Measurements from ENCODE around the gene RASSF3. TPM values are rescaled to one million over a fixed set of nuclear protein-coding genes. Genes with fewer than 3 reads are reported as not detected.
A peak's percentile ranks its signal among the peaks of the same experiment; 100 is the strongest.

RASSF3 gene
- total RNA-seq, 2 experiments from 2014 or later = 118 to 127 TPM

- ATAC-seq (ENCODE audit: poor library complexity) = no peak
- Histone ChIP-seq H3K36me3 (ENCODE audit: insufficient read depth, low read length) (peaks cover 8% of the 10 kb centered on the region), H3K4me3 (ENCODE audit: low read length) (no peak overlapping the region), H3K27ac (ENCODE audit: low read depth in 1 of 2, low read length in 2 of 2) (peak overlapping the region; percentile 13 to 22), H3K4me1 (ENCODE audit: insufficient read depth, low read length) (peaks cover 93% of the 10 kb centered on the region), H3K9me3 (ENCODE audit: control insufficient read depth in 1 of 2, insufficient read depth in 1 of 2, low read length in 2 of 2) (no peaks in the 10 kb centered on the region), H3K27me3 (ENCODE audit: control insufficient read depth in 1 of 2, insufficient read depth in 2 of 2, low read length in 2 of 2) (no peaks in the 10 kb centered on the region)
- intact Hi-C loops (cut with DNase I, micrococcal nuclease) = loop anchor here in 1 of 2 experiments (5.0 kb wide), 1 partner anchor 41 kb away; no protein-coding TSS in a partner anchor
- POLR2A ChIA-PET = interaction anchor here (34.4 kb wide), 1 partner anchor 32 kb away, joined by 808 read pairs; no protein-coding TSS in a partner anchor
- DNase-seq = no peak
- Mint-ChIP-seq H3K36me3 (ENCODE audit: low read depth) (peaks cover 67% of the 10 kb centered on the region), H3K27ac (peak overlapping the region; percentile 93), H3K9me3 (no peaks in the 10 kb centered on the region), H3K4me1 (ENCODE audit: low read depth) (peaks cover 89% of the 10 kb centered on the region), H3K27me3 (no peaks in the 10 kb centered on the region), H3K4me3 (peak overlapping the region; percentile 67)
- TF ChIP-seq, protein P1, sequence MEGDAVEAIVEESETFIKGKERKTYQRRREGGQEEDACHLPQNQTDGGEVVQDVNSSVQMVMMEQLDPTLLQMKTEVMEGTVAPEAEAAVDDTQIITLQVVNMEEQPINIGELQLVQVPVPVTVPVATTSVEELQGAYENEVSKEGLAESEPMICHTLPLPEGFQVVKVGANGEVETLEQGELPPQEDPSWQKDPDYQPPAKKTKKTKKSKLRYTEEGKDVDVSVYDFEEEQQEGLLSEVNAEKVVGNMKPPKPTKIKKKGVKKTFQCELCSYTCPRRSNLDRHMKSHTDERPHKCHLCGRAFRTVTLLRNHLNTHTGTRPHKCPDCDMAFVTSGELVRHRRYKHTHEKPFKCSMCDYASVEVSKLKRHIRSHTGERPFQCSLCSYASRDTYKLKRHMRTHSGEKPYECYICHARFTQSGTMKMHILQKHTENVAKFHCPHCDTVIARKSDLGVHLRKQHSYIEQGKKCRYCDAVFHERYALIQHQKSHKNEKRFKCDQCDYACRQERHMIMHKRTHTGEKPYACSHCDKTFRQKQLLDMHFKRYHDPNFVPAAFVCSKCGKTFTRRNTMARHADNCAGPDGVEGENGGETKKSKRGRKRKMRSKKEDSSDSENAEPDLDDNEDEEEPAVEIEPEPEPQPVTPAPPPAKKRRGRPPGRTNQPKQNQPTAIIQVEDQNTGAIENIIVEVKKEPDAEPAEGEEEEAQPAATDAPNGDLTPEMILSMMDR (IDR thresholded peaks at IDR 0.05) = no peak
- CTCF ChIA-PET = no interaction called here
These were observed 46.1 kb downstream of the RASSF3 start for GRCh38 chr12:64656429-64656828.

GRCh38 chr12:64658892-64659481 lies 48.7 kb downstream of the RASSF3 start:
- ATAC-seq (ENCODE audit: poor library complexity) (no peak), DNase-seq (no peak)
- Mint-ChIP-seq H3K27me3 (no peaks in the 10 kb centered on the region), H3K36me3 (ENCODE audit: low read depth) (peaks cover 57% of the 10 kb centered on the region), H3K27ac (peak overlapping the region; percentile 93), H3K4me3 (peak overlapping the region; percentile 44), H3K9me3 (no peaks in the 10 kb centered on the region), H3K4me1 (ENCODE audit: low read depth) (peaks cover 87% of the 10 kb centered on the region)
- Histone ChIP-seq H3K4me3 (ENCODE audit: low read length) (no peak overlapping the region), H3K9me3 (ENCODE audit: control insufficient read depth in 1 of 2, insufficient read depth in 1 of 2, low read length in 2 of 2) (no peaks in the 10 kb centered on the region), H3K27ac (ENCODE audit: low read depth in 1 of 2, low read length in 2 of 2) (peak overlapping the region; percentile 31 to 58), H3K27me3 (ENCODE audit: control insufficient read depth in 1 of 2, insufficient read depth in 2 of 2, low read length in 2 of 2) (no peaks in the 10 kb centered on the region), H3K36me3 (ENCODE audit: insufficient read depth, low read length) (peaks cover 14% of the 10 kb centered on the region), H3K4me1 (ENCODE audit: insufficient read depth, low read length) (peaks cover 84% of the 10 kb centered on the region)
- TF ChIP-seq, protein P1 (IDR thresholded peaks at IDR 0.05) = no peak
- intact Hi-C loops (cut with DNase I, micrococcal nuclease) = loop anchor here in 1 of 2 experiments (5.0 kb wide), 1 partner anchor 38 kb away; no protein-coding TSS in a partner anchor
- ChIA-PET CTCF (no interaction called here), POLR2A (interaction anchor here (0.7 to 34.4 kb wide), 4 partner anchors 10 to 30 kb away, joined by 3 to 808 read pairs (median 9); no protein-coding TSS in a partner anchor)

DNA sequence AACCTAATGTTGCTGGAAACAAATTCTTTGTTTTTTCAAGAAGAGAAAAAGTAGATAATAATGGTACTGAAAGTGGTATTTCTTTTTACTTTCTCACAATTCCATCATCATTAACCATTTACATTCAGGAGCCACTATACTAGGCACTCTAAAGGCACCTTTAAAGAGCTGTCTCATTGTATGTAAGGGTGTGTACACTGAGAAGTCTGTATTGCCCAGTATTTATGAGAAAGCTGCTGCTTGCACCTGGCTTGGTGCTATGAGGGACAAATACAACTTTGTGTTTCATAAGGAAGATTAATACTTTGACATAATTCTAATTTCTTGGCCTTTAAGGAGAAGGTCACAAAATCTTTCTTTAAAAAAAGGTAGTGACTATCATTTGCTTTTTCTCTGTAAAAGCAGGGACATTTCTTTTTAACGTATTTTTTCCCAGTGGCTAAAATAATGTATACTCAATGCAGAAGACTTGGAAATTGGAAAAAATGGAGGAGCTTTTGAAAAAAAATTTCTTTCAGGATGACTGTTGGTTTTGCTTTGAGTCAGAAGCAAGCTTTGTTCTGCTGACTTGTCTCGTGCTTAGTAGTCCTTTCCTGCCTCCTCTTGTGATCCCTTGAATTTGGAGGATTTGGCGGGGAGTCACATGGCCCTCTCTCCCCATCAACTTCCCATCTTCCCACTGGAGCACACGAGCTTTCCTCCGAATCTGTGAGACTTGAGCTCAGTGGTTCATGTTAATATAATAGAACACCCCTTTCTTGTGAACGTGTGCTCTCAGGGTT lies 50.1 kb downstream of the RASSF3 start:
- Histone ChIP-seq H3K9me3 (ENCODE audit: control insufficient read depth in 1 of 2, insufficient read depth in 1 of 2, low read length in 2 of 2) (no peaks in the 10 kb centered on the region), H3K27me3 (ENCODE audit: control insufficient read depth in 1 of 2, insufficient read depth in 2 of 2, low read length in 2 of 2) (no peaks in the 10 kb centered on the region), H3K36me3 (ENCODE audit: insufficient read depth, low read length) (peaks cover 15% of the 10 kb centered on the region), H3K4me1 (ENCODE audit: insufficient read depth, low read length) (peaks cover 80% of the 10 kb centered on the region), H3K27ac (ENCODE audit: low read depth in 1 of 2, low read length in 2 of 2) (peak overlapping the region; percentile 29 to 51), H3K4me3 (ENCODE audit: low read length) (no peak overlapping the region)
- POLR2A ChIA-PET = interaction anchor here (0.7 to 34.4 kb wide), 8 partner anchors 9 to 288 kb away, joined by 3 to 808 read pairs (median 4); no protein-coding TSS in a partner anchor
- no peak for ATAC-seq (ENCODE audit: poor library complexity)
- TF ChIP-seq, protein P1 (IDR thresholded peaks at IDR 0.05) = no peak
- no peak for DNase-seq
- H3K4me1 Mint-ChIP-seq (ENCODE audit: low read depth) = peaks cover 91% of the 10 kb centered on the region
- H3K9me3 Mint-ChIP-seq = no peaks in the 10 kb centered on the region
- CTCF ChIA-PET = interaction anchor here (1.0 to 2.5 kb wide), 4 partner anchors 9 to 111 kb away, joined by 3 to 9 read pairs (median 4); no protein-coding TSS in a partner anchor
- H3K27me3 Mint-ChIP-seq = no peaks in the 10 kb centered on the region
- H3K27ac Mint-ChIP-seq = peak overlapping the region; percentile 93
- peak overlapping the region; percentile 40 for H3K4me3 Mint-ChIP-seq
- intact Hi-C loops (cut with DNase I, micrococcal nuclease) = loop anchor here in 1 of 2 experiments (5.0 kb wide), 1 partner anchor 37 kb away; no protein-coding TSS in a partner anchor
- peaks cover 52% of the 10 kb centered on the region for H3K36me3 Mint-ChIP-seq (ENCODE audit: low read depth)
